ENCODE results near the gene SLC25A33. TPM values are rescaled to one million over a fixed set of nuclear protein-coding genes. Genes with fewer than 3 reads are reported as not detected.

Gene SLC25A33
- total RNA-seq, 6 donors from 2014 or later = 2.1 to 13.2 (median 4.6) TPM

- no peaks in the 10 kb centered on the region for H3K27me3 ChIP-seq
- no peak for DNase-seq
- 84 to 91% methylated on average over 3 of the region's 3 CpGs for WGBS, 2 donors
- ATAC-seq (ENCODE audit: low FRiP score in 2 of 2) = no peak
- TF ChIP-seq EP300 (IDR thresholded peaks at IDR 0.05) = no peak
- H3K4me1 ChIP-seq = peaks cover 8 to 24% (median 13%) of the 10 kb centered on the region in 4 donors
- no peaks in the 10 kb centered on the region for H3K36me3 ChIP-seq
- no peak overlapping the region for H3K27ac ChIP-seq
- H3K9me3 ChIP-seq = no peaks in the 10 kb centered on the region
- no peak overlapping the region for H3K4me3 ChIP-seq
Observed at GRCh38 chr1:9544926-9545325, 5.7 kb downstream of the SLC25A33 start.

- DNase-seq (no peak), ATAC-seq (ENCODE audit: low FRiP score in 2 of 2) (no peak)
Observed at GRCh38 chr1:9549955-9550546, 10.8 kb downstream of the SLC25A33 start.

GRCh38 chr1:9551984-9552383 lies 12.7 kb downstream of the SLC25A33 start:
- ATAC-seq (ENCODE audit: low FRiP score in 2 of 2) = no peak
- no peak overlapping the region for H3K27ac ChIP-seq
- no peak overlapping the region for H3K4me3 ChIP-seq
- 89 to 100% methylated on average over 1 of the region's 1 CpG for WGBS, 2 donors
- no peaks in the 10 kb centered on the region for H3K27me3 ChIP-seq
- H3K36me3 ChIP-seq = peaks cover 0 to 25% (median 9%) of the 10 kb centered on the region in 4 donors
- no peak for TF ChIP-seq POLR2A (IDR thresholded peaks at IDR 0.05)
- TF ChIP-seq POLR2AphosphoS5 (IDR thresholded peaks at IDR 0.05) = no peak
- TF ChIP-seq EP300 (IDR thresholded peaks at IDR 0.05) = no peak
- no peak for TF ChIP-seq CTCF (IDR thresholded peaks at IDR 0.05)
- DNase-seq = no peak
- H3K9me3 ChIP-seq = no peaks in the 10 kb centered on the region
- H3K4me1 ChIP-seq = no peaks in the 10 kb centered on the region

More at GRCh38 chr1:9549955-9550546, 10.8 kb downstream of the SLC25A33 start:
- Histone ChIP-seq H3K4me3 (no peak overlapping the region), H3K27me3 (no peaks in the 10 kb centered on the region), H3K36me3 (peaks cover 0 to 7% (median 3%) of the 10 kb centered on the region in 4 donors), H3K27ac (no peak overlapping the region), H3K4me1 (no peaks in the 10 kb centered on the region), H3K9me3 (no peaks in the 10 kb centered on the region)
- TF ChIP-seq POLR2A (IDR thresholded peaks at IDR 0.05) = no peak
- no peak for TF ChIP-seq POLR2AphosphoS5 (IDR thresholded peaks at IDR 0.05)
- TF ChIP-seq EP300 (IDR thresholded peaks at IDR 0.05) = no peak
- no peak for TF ChIP-seq CTCF (IDR thresholded peaks at IDR 0.05)
- 96 to 98% methylated on average over 6 of the region's 6 CpGs for WGBS, 2 donors

- H3K4me3 ChIP-seq = no peak overlapping the region
- 79 to 84% methylated on average over 4 of the region's 4 CpGs for WGBS, 2 donors
- peaks cover 0 to 8% (median 6%) of the 10 kb centered on the region in 4 donors for H3K4me1 ChIP-seq
- H3K9me3 ChIP-seq = no peaks in the 10 kb centered on the region
- ATAC-seq (ENCODE audit: low FRiP score in 2 of 2) (no peak), DNase-seq (no peak)
- H3K27me3 ChIP-seq = no peaks in the 10 kb centered on the region
- no peak overlapping the region for H3K27ac ChIP-seq
- no peak for TF ChIP-seq CTCF (IDR thresholded peaks at IDR 0.05)
- no peak for TF ChIP-seq POLR2AphosphoS5 (IDR thresholded peaks at IDR 0.05)
- TF ChIP-seq POLR2A (IDR thresholded peaks at IDR 0.05) = no peak
- TF ChIP-seq EP300 (IDR thresholded peaks at IDR 0.05) = no peak
- H3K36me3 ChIP-seq = peaks cover 0 to 30% (median 10%) of the 10 kb centered on the region in 4 donors
Observed at GRCh38 chr1:9553736-9554144, 14.5 kb downstream of the SLC25A33 start.

- Histone ChIP-seq H3K4me3 (no peak overlapping the region), H3K27ac (no peak overlapping the region), H3K27me3 (no peaks in the 10 kb centered on the region), H3K9me3 (no peaks in the 10 kb centered on the region), H3K36me3 (peaks cover 0 to 30% (median 10%) of the 10 kb centered on the region in 4 donors), H3K4me1 (peaks cover 13 to 25% (median 19%) of the 10 kb centered on the region in 4 donors)
- no peak for ATAC-seq (ENCODE audit: low FRiP score in 2 of 2)
- no peak for DNase-seq
- 93 to 97% methylated on average over 4 of the region's 4 CpGs for WGBS, 2 donors
- no peak for TF ChIP-seq CTCF (IDR thresholded peaks at IDR 0.05)
- TF ChIP-seq EP300 (IDR thresholded peaks at IDR 0.05) = no peak
- no peak for TF ChIP-seq POLR2A (IDR thresholded peaks at IDR 0.05)
- no peak for TF ChIP-seq POLR2AphosphoS5 (IDR thresholded peaks at IDR 0.05)
Observed at GRCh38 chr1:9555942-9556341, 16.7 kb downstream of the SLC25A33 start.
